Measurements from ENCODE around the gene SUPT6H. TPM values are rescaled to one million over a fixed set of nuclear protein-coding genes. Genes with fewer than 3 reads are reported as not detected.

The SUPT6H gene
- total and polyA plus RNA-seq, 9 of the 15 experiments (the other 6 are each of a cell fraction or from before 2014, with no cell fraction given): 1.7 to 77.7 (median 49.2) TPM

GRCh38 chr17:28726226-28726626 lies 64.2 kb downstream of the SUPT6H start, which contains the start of gene TLCD1 (continued):
- TF ChIP-seq VEZF1 (CRISPR knock-in tag; IDR thresholded peaks at IDR 0.05) (no peak), SRSF9 (IDR thresholded peaks at IDR 0.05; ENCODE audit: borderline replicate concordance, low read depth, low read length) (no peak), ZNF174 (CRISPR knock-in tag; IDR thresholded peaks at IDR 0.05) (no peak), ZNF444 (CRISPR knock-in tag; IDR thresholded peaks at IDR 0.05) (no peak), TCF15 (CRISPR knock-in tag; IDR thresholded peaks at IDR 0.05) (no peak), SNRNP70 (optimal IDR thresholded peaks at IDR 0.05; ENCODE audit: low read depth, low read length) (no peak), SRF (CRISPR knock-in tag; IDR thresholded peaks at IDR 0.05) (no peak; a peak in 1 of 4 replicates), ZNF277 (CRISPR knock-in tag; IDR thresholded peaks at IDR 0.05; ENCODE audit: borderline replicate concordance) (no peak), MTF1 (CRISPR knock-in tag; IDR thresholded peaks at IDR 0.05; ENCODE audit: borderline replicate concordance) (no peak), L3MBTL2 (IDR thresholded peaks at IDR 0.05) (no peak), THRA (IDR thresholded peaks at IDR 0.05) (no peak), DEAF1 (CRISPR knock-in tag; IDR thresholded peaks at IDR 0.05) (no peak), POLR2G (IDR thresholded peaks at IDR 0.05; ENCODE audit: low read depth, low read length) (peak; percentile 81), ZNF239 (CRISPR knock-in tag; IDR thresholded peaks at IDR 0.05) (no peak), RBFOX2 (IDR thresholded peaks at IDR 0.05; ENCODE audit: low read depth, low read length) (peak; percentile 77), SREBF2 (CRISPR knock-in tag; IDR thresholded peaks at IDR 0.05) (no peak), NR1H2 (CRISPR knock-in tag; IDR thresholded peaks at IDR 0.05) (no peak), ZNF280B (CRISPR knock-in tag; IDR thresholded peaks at IDR 0.05) (no peak), USF2 (CRISPR knock-in tag; IDR thresholded peaks at IDR 0.05) (no peak), ESRRA (IDR thresholded peaks at IDR 0.05; ENCODE audit: borderline replicate concordance, low read depth) (no peak), U2AF1 (optimal IDR thresholded peaks at IDR 0.05; ENCODE audit: low read depth, low read length) (peak; percentile 1)

All from K562 (cell line).